WTC11 (cell line): ENCODE measurements around the gene NRG2. TPM values are rescaled to one million over a fixed set of nuclear protein-coding genes. Genes with fewer than 3 reads are reported as not detected.
A peak's percentile ranks its signal among the peaks of the same experiment; 100 is the strongest.

Source experiments
- ATAC-seq: fragments of 200-7000 bp; cut with Tn5 transposase; 2 replicates; pipeline ENCODE4 v1.10.0; 2021; ENCODE audit warnings: mild to moderate bottlenecking, moderate library complexity
- CTCF ChIA-PET: fragments of 300-600 bp; sonication (Branson Sonifier 250); formaldehyde crosslinking; loops from one replicate; lab custom pipeline; 2021; ENCODE audit warnings: antibody characterized with exemption; lab: Charles Lee
- POLR2A ChIA-PET: fragments of 350-600 bp; sonication (Branson Sonifier 250); formaldehyde crosslinking; loops from one replicate; lab custom pipeline; 2021; ENCODE audit warnings: antibody characterized with exemption; lab: Charles Lee
- DNase-seq: peaks from one replicate; pipeline ENCODE4 v3.0.0; 2021; ENCODE audit warnings: low spot score
- H3K27ac Mint-ChIP-seq: 2 replicates; pipeline ENCODE4 v1.8.0; 2021; ENCODE audit warnings: mixed read lengths
- H3K27me3 Mint-ChIP-seq: 2 replicates; pipeline ENCODE4 v1.8.0; 2021; ENCODE audit warnings: low read depth, mild to moderate bottlenecking, moderate library complexity, mixed read lengths
- H3K36me3 Mint-ChIP-seq: 2 replicates; pipeline ENCODE4 v1.8.0; 2021; ENCODE audit warnings: mixed read lengths
- H3K4me1 Mint-ChIP-seq: 2 replicates; pipeline ENCODE4 v1.8.0; 2022; ENCODE audit warnings: mixed read lengths
- H3K4me3 Mint-ChIP-seq: 2 replicates; pipeline ENCODE4 v1.8.0; 2021; ENCODE audit warnings: mild to moderate bottlenecking, moderate library complexity, mixed read lengths
- H3K9me3 Mint-ChIP-seq: 2 replicates; pipeline ENCODE4 v1.8.0; 2021; ENCODE audit warnings: mixed read lengths
- FOXK1 ChIP-seq: sonication (generic); formaldehyde crosslinking; IDR thresholded peaks from 2 replicates; pipeline ENCODE4 v1.8.0; 2022; ENCODE audit warnings: mild to moderate bottlenecking, moderate library complexity, missing genetic modification reagents
- GRHL2 ChIP-seq: fragments of 250-450 bp; sonication (Bioruptor Pico); IDR thresholded peaks from 2 replicates; pipeline ENCODE4 v1.8.0; 2022; ENCODE audit warnings: mild to moderate bottlenecking, moderate library complexity; ENCODE audit not compliant: insufficient replicate concordance, severe bottlenecking
- HMGA2 ChIP-seq: fragments of 250-450 bp; sonication (Bioruptor Pico); IDR thresholded peaks from 2 replicates; pipeline ENCODE4 v1.4.0; 2021; ENCODE audit warnings: mild to moderate bottlenecking, moderate library complexity
- IRF2 ChIP-seq: sonication (generic); formaldehyde crosslinking; IDR thresholded peaks from 2 replicates; pipeline ENCODE4 v1.8.0; 2022; ENCODE audit warnings: low read depth, missing genetic modification reagents, borderline replicate concordance
- KAT7 ChIP-seq: sonication (generic); formaldehyde crosslinking; IDR thresholded peaks from 2 replicates; pipeline ENCODE4 v1.8.1; 2023; ENCODE audit warnings: missing genetic modification reagents, mild to moderate bottlenecking, borderline replicate concordance
- MYBL2 ChIP-seq: sonication (generic); formaldehyde crosslinking; IDR thresholded peaks from 2 replicates; pipeline ENCODE4 v1.8.1; 2023; ENCODE audit warnings: mild to moderate bottlenecking, moderate library complexity, missing genetic modification reagents
- NFATC4 ChIP-seq: fragments of 250-450 bp; sonication (Bioruptor Pico); IDR thresholded peaks from 2 replicates; pipeline ENCODE4 v1.9.0; 2021; ENCODE audit warnings: mild to moderate bottlenecking
- NR1H2 ChIP-seq: sonication (generic); formaldehyde crosslinking; IDR thresholded peaks from 2 replicates; pipeline ENCODE4 v1.9.0; 2021; ENCODE audit warnings: mild to moderate bottlenecking, moderate library complexity, missing genetic modification reagents
- NR2C2 ChIP-seq: sonication (generic); formaldehyde crosslinking; IDR thresholded peaks from 2 replicates; pipeline ENCODE4 v1.8.0; 2022; ENCODE audit warnings: mild to moderate bottlenecking, missing genetic modification reagents
- PREB ChIP-seq: sonication (generic); formaldehyde crosslinking; IDR thresholded peaks from 2 replicates; pipeline ENCODE4 v1.8.1; 2022; ENCODE audit warnings: mild to moderate bottlenecking, missing genetic modification reagents, moderate library complexity, borderline replicate concordance
- PRRX2 ChIP-seq: fragments of 250-450 bp; sonication (Bioruptor Pico); IDR thresholded peaks from 2 replicates; pipeline ENCODE4 v1.8.0; 2021; ENCODE audit warnings: mild to moderate bottlenecking
- RORB ChIP-seq: fragments of 250-450 bp; sonication (Bioruptor Pico); IDR thresholded peaks from 2 replicates; pipeline ENCODE4 v1.9.0; 2021; ENCODE audit warnings: mild to moderate bottlenecking
- TEAD1 ChIP-seq: sonication (generic); formaldehyde crosslinking; IDR thresholded peaks from 2 replicates; pipeline ENCODE4 v1.8.0; 2022; ENCODE audit warnings: mild to moderate bottlenecking, missing genetic modification reagents
- ZNF138 ChIP-seq: sonication (generic); formaldehyde crosslinking; conservative IDR thresholded peaks from 2 replicates; pipeline ENCODE4 v1.8.1; 2022; ENCODE audit warnings: mild to moderate bottlenecking, moderate library complexity, missing genetic modification reagents
- ZNF219 ChIP-seq: sonication (generic); formaldehyde crosslinking; IDR thresholded peaks from 2 replicates; pipeline ENCODE4 v1.8.0; 2023; ENCODE audit warnings: missing genetic modification reagents, mild to moderate bottlenecking, borderline replicate concordance
- ZNF232 ChIP-seq: sonication (generic); formaldehyde crosslinking; IDR thresholded peaks from 2 replicates; pipeline ENCODE4 v1.8.0; 2022; ENCODE audit warnings: mild to moderate bottlenecking, missing genetic modification reagents
- ZNF416 ChIP-seq: fragments of 250-450 bp; sonication (Bioruptor Pico); IDR thresholded peaks from 2 replicates; pipeline ENCODE4 v1.9.0; 2021; ENCODE audit warnings: mild to moderate bottlenecking, inconsistent platforms
- ZNF512 ChIP-seq: sonication (generic); formaldehyde crosslinking; IDR thresholded peaks from 2 replicates; pipeline ENCODE4 v1.8.1; 2022; ENCODE audit warnings: missing genetic modification reagents, borderline replicate concordance
- total RNA-seq: library from RNA; stranded (reverse); gene quantifications from 3 replicates; pipeline ENCODE4 v1.2.3, GENCODE V29; 2021
- TF ChIP-seq, protein P1 (sequence below): sonication (generic); formaldehyde crosslinking; IDR thresholded peaks from 2 replicates; pipeline ENCODE4 v1.8.1; 2022; ENCODE audit warnings: mild to moderate bottlenecking, moderate library complexity, missing genetic modification reagents
- TF ChIP-seq, protein P2 (sequence below): sonication (generic); formaldehyde crosslinking; IDR thresholded peaks from 2 replicates; pipeline ENCODE4 v1.8.1; 2022; ENCODE audit warnings: low read depth, missing genetic modification reagents, borderline replicate concordance
- TF ChIP-seq, protein P3 (sequence below): sonication (generic); formaldehyde crosslinking; IDR thresholded peaks from 2 replicates; pipeline ENCODE4 v1.8.1; 2023; ENCODE audit warnings: mild to moderate bottlenecking, missing genetic modification reagents, borderline replicate concordance

Gene NRG2
- total RNA-seq, 1 experiment from 2014 or later: 0.44 TPM

- TF ChIP-seq, protein P1, sequence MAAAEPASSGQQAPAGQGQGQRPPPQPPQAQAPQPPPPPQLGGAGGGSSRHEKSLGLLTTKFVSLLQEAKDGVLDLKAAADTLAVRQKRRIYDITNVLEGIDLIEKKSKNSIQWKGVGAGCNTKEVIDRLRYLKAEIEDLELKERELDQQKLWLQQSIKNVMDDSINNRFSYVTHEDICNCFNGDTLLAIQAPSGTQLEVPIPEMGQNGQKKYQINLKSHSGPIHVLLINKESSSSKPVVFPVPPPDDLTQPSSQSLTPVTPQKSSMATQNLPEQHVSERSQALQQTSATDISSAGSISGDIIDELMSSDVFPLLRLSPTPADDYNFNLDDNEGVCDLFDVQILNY: no peak
- TF ChIP-seq PRRX2 (CRISPR knock-in tag) (no peak), GRHL2 (CRISPR knock-in tag) (no peak), IRF2 (no peak), ZNF416 (CRISPR knock-in tag) (no peak), ZNF232 (no peak), ZNF138 (CRISPR knock-in tag) (no peak)
- TF ChIP-seq, protein P2, sequence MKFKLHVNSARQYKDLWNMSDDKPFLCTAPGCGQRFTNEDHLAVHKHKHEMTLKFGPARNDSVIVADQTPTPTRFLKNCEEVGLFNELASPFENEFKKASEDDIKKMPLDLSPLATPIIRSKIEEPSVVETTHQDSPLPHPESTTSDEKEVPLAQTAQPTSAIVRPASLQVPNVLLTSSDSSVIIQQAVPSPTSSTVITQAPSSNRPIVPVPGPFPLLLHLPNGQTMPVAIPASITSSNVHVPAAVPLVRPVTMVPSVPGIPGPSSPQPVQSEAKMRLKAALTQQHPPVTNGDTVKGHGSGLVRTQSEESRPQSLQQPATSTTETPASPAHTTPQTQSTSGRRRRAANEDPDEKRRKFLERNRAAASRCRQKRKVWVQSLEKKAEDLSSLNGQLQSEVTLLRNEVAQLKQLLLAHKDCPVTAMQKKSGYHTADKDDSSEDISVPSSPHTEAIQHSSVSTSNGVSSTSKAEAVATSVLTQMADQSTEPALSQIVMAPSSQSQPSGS (CRISPR knock-in tag): no peak
- TF ChIP-seq, all 79 proteins: peak for 0
Observed at GRCh38 chr5:139976703-139977102, 66.4 kb downstream of the NRG2 start (continued).

GRCh38 chr5:139975942-139976341 is 67.2 kb downstream of the NRG2 start:
- ATAC-seq (no peak), DNase-seq (no peak)
- CTCF ChIA-PET: no interaction called here
- POLR2A ChIA-PET: no interaction called here
- 0 out of 2 replicates have a peak, but pooled peaks have one; percentile 7 for TF ChIP-seq HMGA2 (CRISPR knock-in tag)
- no peak for TF ChIP-seq ZNF138 (CRISPR knock-in tag)
- Mint-ChIP-seq H3K4me1 (no peaks in the 10 kb centered on the region), H3K36me3 (no peaks in the 10 kb centered on the region), H3K27ac (no peak overlapping the region), H3K4me3 (no peak overlapping the region), H3K9me3 (no peaks in the 10 kb centered on the region), H3K27me3 (peaks cover 19% of the 10 kb centered on the region)

- CTCF ChIA-PET: interaction anchor here (0.5 to 1.4 kb wide), 3 partner anchors 92 to 324 kb away, joined by 3 read pairs; no protein-coding TSS in a partner anchor
- DNase-seq: no peak
- POLR2A ChIA-PET: no interaction called here
Observed at GRCh38 chr5:139975306-139975705, 67.8 kb downstream of the NRG2 start.

More at GRCh38 chr5:139975306-139975705, 67.8 kb downstream of the NRG2 start:
- no peaks in the 10 kb centered on the region for H3K9me3 Mint-ChIP-seq
- H3K27ac Mint-ChIP-seq: no peak overlapping the region
- H3K4me3 Mint-ChIP-seq: no peak overlapping the region
- TF ChIP-seq KAT7 (CRISPR knock-in tag) (no peak), NFATC4 (CRISPR knock-in tag) (no peak), RORB (CRISPR knock-in tag) (no peak), ZNF232 (no peak), ZNF512 (CRISPR knock-in tag) (no peak), NR1H2 (CRISPR knock-in tag) (no peak), TEAD1 (CRISPR knock-in tag) (no peak), NR2C2 (CRISPR knock-in tag) (no peak), MYBL2 (CRISPR knock-in tag) (no peak), ZNF219 (no peak), FOXK1 (CRISPR knock-in tag) (no peak), ZNF416 (CRISPR knock-in tag) (no peak), PREB (CRISPR knock-in tag) (no peak)
- TF ChIP-seq, protein P3, sequence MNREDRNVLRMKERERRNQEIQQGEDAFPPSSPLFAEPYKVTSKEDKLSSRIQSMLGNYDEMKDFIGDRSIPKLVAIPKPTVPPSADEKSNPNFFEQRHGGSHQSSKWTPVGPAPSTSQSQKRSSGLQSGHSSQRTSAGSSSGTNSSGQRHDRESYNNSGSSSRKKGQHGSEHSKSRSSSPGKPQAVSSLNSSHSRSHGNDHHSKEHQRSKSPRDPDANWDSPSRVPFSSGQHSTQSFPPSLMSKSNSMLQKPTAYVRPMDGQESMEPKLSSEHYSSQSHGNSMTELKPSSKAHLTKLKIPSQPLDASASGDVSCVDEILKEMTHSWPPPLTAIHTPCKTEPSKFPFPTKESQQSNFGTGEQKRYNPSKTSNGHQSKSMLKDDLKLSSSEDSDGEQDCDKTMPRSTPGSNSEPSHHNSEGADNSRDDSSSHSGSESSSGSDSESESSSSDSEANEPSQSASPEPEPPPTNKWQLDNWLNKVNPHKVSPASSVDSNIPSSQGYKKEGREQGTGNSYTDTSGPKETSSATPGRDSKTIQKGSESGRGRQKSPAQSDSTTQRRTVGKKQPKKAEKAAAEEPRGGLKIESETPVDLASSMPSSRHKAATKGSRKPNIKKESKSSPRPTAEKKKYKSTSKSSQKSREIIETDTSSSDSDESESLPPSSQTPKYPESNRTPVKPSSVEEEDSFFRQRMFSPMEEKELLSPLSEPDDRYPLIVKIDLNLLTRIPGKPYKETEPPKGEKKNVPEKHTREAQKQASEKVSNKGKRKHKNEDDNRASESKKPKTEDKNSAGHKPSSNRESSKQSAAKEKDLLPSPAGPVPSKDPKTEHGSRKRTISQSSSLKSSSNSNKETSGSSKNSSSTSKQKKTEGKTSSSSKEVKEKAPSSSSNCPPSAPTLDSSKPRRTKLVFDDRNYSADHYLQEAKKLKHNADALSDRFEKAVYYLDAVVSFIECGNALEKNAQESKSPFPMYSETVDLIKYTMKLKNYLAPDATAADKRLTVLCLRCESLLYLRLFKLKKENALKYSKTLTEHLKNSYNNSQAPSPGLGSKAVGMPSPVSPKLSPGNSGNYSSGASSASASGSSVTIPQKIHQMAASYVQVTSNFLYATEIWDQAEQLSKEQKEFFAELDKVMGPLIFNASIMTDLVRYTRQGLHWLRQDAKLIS: no peak
- TF ChIP-seq, all 79 proteins: peak for 0
- Mint-ChIP-seq H3K36me3 (no peaks in the 10 kb centered on the region), H3K4me1 (no peaks in the 10 kb centered on the region), H3K27me3 (peaks cover 17% of the 10 kb centered on the region)
- ATAC-seq: no peak
